Muscle layer of colon (tissue), 2 donors: ENCODE data around the gene UBE3B.

ENCODE experiments used
- H3K27ac ChIP-seq: one replicate; pipeline ENCODE4 v1.7.0; 2013; ENCODE audit warnings: low read depth, mild to moderate bottlenecking, low read length, moderate library complexity
- H3K27me3 ChIP-seq, 2 donors: one replicate each; pipeline ENCODE4 v1.7.0; 2013; ENCODE audit warnings: low read length in 2 of 2, mild to moderate bottlenecking in 2 of 2; ENCODE audit not compliant: insufficient read depth in 2 of 2, control insufficient read depth in 1 of 2
- H3K36me3 ChIP-seq: one replicate; pipeline ENCODE4 v1.7.0; 2013; ENCODE audit warnings: mild to moderate bottlenecking, low read length; ENCODE audit not compliant: insufficient read depth
- H3K4me1 ChIP-seq: one replicate; pipeline ENCODE4 v1.7.0; 2013; ENCODE audit warnings: mild to moderate bottlenecking, low read length; ENCODE audit not compliant: insufficient read depth
- H3K4me3 ChIP-seq, 2 donors: one replicate each; pipeline ENCODE4 v1.7.0; 2013; ENCODE audit warnings: low read length in 2 of 2, low read depth in 1 of 2, mild to moderate bottlenecking in 1 of 2, moderate library complexity in 1 of 2
- H3K9ac ChIP-seq: one replicate; pipeline ENCODE4 v1.7.0; 2013; ENCODE audit warnings: low read length
- H3K9me3 ChIP-seq: one replicate; pipeline ENCODE4 v1.7.0; 2013; ENCODE audit warnings: mild to moderate bottlenecking, low read length
- donor health status: abdominal sarcoma.
- donor health status: Adenocarcinoma of cecum.

Gene UBE3B

GRCh38 chr12:109559200-109559505, 81.7 kb downstream of the UBE3B start:
- Histone ChIP-seq H3K4me3 (no peak overlapping the region), H3K36me3 (peaks cover 4% of the 10 kb centered on the region), H3K9me3 (no peaks in the 10 kb centered on the region), H3K27me3 (no peaks in the 10 kb centered on the region), H3K27ac (no peak overlapping the region), H3K4me1 (no peaks in the 10 kb centered on the region), H3K9ac (no peak overlapping the region)

GRCh38 chr12:109559601-109560000, 82.2 kb downstream of the UBE3B start:
- H3K4me3 ChIP-seq = no peak overlapping the region
- H3K27me3 ChIP-seq = no peaks in the 10 kb centered on the region
- H3K27ac ChIP-seq = no peak overlapping the region
- peaks cover 4% of the 10 kb centered on the region for H3K36me3 ChIP-seq
- no peaks in the 10 kb centered on the region for H3K4me1 ChIP-seq
- H3K9ac ChIP-seq = no peak overlapping the region
- H3K9me3 ChIP-seq = no peaks in the 10 kb centered on the region

- no peak overlapping the region for H3K9ac ChIP-seq
- peaks cover 4% of the 10 kb centered on the region for H3K36me3 ChIP-seq
Measured at GRCh38 chr12:109560867-109561710, 83.7 kb downstream of the UBE3B start.

GRCh38 chr12:109561711-109562030, 84.2 kb downstream of the UBE3B start:
- H3K4me3 ChIP-seq = no peak overlapping the region
- peaks cover 4% of the 10 kb centered on the region for H3K36me3 ChIP-seq
- no peaks in the 10 kb centered on the region for H3K27me3 ChIP-seq

More at GRCh38 chr12:109560867-109561710, 83.7 kb downstream of the UBE3B start:
- no peaks in the 10 kb centered on the region for H3K4me1 ChIP-seq
- no peaks in the 10 kb centered on the region for H3K27me3 ChIP-seq
- H3K4me3 ChIP-seq = no peak overlapping the region
- H3K27ac ChIP-seq = no peak overlapping the region
- H3K9me3 ChIP-seq = no peaks in the 10 kb centered on the region

GRCh38 chr12:109562871-109563270, 85.4 kb downstream of the UBE3B start:
- Histone ChIP-seq H3K27ac (no peak overlapping the region), H3K27me3 (no peaks in the 10 kb centered on the region), H3K4me1 (no peaks in the 10 kb centered on the region), H3K4me3 (no peak overlapping the region), H3K36me3 (peaks cover 4% of the 10 kb centered on the region), H3K9me3 (no peaks in the 10 kb centered on the region), H3K9ac (no peak overlapping the region)

More at GRCh38 chr12:109561711-109562030, 84.2 kb downstream of the UBE3B start:
- H3K9ac ChIP-seq = no peak overlapping the region
- no peaks in the 10 kb centered on the region for H3K4me1 ChIP-seq
- no peak overlapping the region for H3K27ac ChIP-seq
- H3K9me3 ChIP-seq = no peaks in the 10 kb centered on the region

- peaks cover 4% of the 10 kb centered on the region for H3K36me3 ChIP-seq
Measured at GRCh38 chr12:109563291-109564284, 86.2 kb downstream of the UBE3B start.

GRCh38 chr12:109566424-109566823, 89.0 kb downstream of the UBE3B start:
- peaks cover 4% of the 10 kb centered on the region for H3K36me3 ChIP-seq
- H3K27ac ChIP-seq = no peak overlapping the region
- no peaks in the 10 kb centered on the region for H3K4me1 ChIP-seq
- no peak overlapping the region for H3K9ac ChIP-seq
- no peaks in the 10 kb centered on the region for H3K9me3 ChIP-seq
- no peak overlapping the region for H3K4me3 ChIP-seq
- H3K27me3 ChIP-seq = no peaks in the 10 kb centered on the region

More at GRCh38 chr12:109563291-109564284, 86.2 kb downstream of the UBE3B start:
- no peak overlapping the region for H3K4me3 ChIP-seq
- no peak overlapping the region for H3K9ac ChIP-seq
- no peak overlapping the region for H3K27ac ChIP-seq
- H3K27me3 ChIP-seq = no peaks in the 10 kb centered on the region
- H3K4me1 ChIP-seq = no peaks in the 10 kb centered on the region
- H3K9me3 ChIP-seq = no peaks in the 10 kb centered on the region

GRCh38 chr12:109567296-109567695, 89.9 kb downstream of the UBE3B start:
- Histone ChIP-seq H3K27ac (no peak overlapping the region), H3K27me3 (no peaks in the 10 kb centered on the region), H3K9ac (no peak overlapping the region), H3K36me3 (peaks cover 4% of the 10 kb centered on the region), H3K4me3 (no peak overlapping the region), H3K4me1 (no peaks in the 10 kb centered on the region), H3K9me3 (no peaks in the 10 kb centered on the region)

GRCh38 chr12:109567967-109568366, 90.5 kb downstream of the UBE3B start:
- no peaks in the 10 kb centered on the region for H3K27me3 ChIP-seq
- H3K9me3 ChIP-seq = no peaks in the 10 kb centered on the region
- H3K27ac ChIP-seq = no peak overlapping the region
- no peak overlapping the region for H3K4me3 ChIP-seq
- H3K36me3 ChIP-seq = peaks cover 4% of the 10 kb centered on the region
- H3K4me1 ChIP-seq = no peaks in the 10 kb centered on the region
- H3K9ac ChIP-seq = no peak overlapping the region

- no peak overlapping the region for H3K9ac ChIP-seq
- H3K4me1 ChIP-seq = no peaks in the 10 kb centered on the region
- H3K4me3 ChIP-seq = no peak overlapping the region
- H3K36me3 ChIP-seq = peaks cover 3% of the 10 kb centered on the region
- no peak overlapping the region for H3K27ac ChIP-seq
- no peaks in the 10 kb centered on the region for H3K9me3 ChIP-seq
- H3K27me3 ChIP-seq = no peaks in the 10 kb centered on the region
Measured at GRCh38 chr12:109568486-109568885, 91.1 kb downstream of the UBE3B start.

- H3K4me3 ChIP-seq = no peak overlapping the region
- peaks cover 5% of the 10 kb centered on the region for H3K36me3 ChIP-seq
- H3K27ac ChIP-seq = no peak overlapping the region
- H3K4me1 ChIP-seq = peaks cover 8% of the 10 kb centered on the region
- H3K9me3 ChIP-seq = no peaks in the 10 kb centered on the region
- H3K9ac ChIP-seq = no peak overlapping the region
- no peaks in the 10 kb centered on the region for H3K27me3 ChIP-seq
Measured at GRCh38 chr12:109571773-109572505, 94.5 kb downstream of the UBE3B start.
